ENCODE results near the gene PRSS33.

PRSS33 gene

DNA sequence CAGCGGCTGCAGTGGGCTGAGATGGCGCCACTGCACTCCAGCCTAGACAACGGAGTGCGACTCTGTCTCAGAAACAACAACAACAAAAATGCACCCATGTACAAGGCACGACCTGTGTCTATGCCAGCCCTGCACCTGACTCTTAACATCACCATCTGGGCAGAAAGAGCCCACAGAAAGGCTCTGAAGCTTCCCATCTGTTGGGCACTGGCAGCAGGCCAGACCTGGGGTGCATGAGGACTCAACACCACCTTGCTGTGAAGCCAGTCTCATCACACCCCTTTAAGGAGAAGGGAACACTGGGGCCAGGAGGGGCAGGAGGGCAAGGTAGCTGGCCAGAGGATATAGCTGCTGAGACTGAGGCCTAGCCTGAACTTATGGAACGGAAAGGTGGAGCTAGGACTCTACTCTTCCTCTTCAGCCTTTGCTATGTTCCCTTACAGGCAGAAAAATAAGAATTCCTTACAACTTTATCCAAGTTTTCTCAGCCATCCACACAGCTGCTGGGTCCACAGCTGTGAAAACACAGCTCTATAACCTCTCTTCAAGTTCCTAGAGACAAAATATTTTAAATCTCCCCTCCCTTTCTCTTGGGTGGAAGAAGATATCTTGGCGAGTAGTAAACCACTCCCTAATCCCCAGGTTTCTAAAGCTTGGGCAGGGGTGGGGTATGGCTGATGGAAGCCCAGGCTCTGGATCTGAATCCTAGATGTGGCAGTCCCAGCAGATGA lies 13.0 kb downstream of the PRSS33 start:
- TF ChIP-seq, protein P1, sequence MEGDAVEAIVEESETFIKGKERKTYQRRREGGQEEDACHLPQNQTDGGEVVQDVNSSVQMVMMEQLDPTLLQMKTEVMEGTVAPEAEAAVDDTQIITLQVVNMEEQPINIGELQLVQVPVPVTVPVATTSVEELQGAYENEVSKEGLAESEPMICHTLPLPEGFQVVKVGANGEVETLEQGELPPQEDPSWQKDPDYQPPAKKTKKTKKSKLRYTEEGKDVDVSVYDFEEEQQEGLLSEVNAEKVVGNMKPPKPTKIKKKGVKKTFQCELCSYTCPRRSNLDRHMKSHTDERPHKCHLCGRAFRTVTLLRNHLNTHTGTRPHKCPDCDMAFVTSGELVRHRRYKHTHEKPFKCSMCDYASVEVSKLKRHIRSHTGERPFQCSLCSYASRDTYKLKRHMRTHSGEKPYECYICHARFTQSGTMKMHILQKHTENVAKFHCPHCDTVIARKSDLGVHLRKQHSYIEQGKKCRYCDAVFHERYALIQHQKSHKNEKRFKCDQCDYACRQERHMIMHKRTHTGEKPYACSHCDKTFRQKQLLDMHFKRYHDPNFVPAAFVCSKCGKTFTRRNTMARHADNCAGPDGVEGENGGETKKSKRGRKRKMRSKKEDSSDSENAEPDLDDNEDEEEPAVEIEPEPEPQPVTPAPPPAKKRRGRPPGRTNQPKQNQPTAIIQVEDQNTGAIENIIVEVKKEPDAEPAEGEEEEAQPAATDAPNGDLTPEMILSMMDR (IDR thresholded peaks at IDR 0.05; ENCODE audit: borderline replicate concordance, control extremely low read depth, extremely low read depth, insufficient read depth, missing control alignments) = no peak
- no peak for DNase-seq (ENCODE audit: low spot score)
- in situ Hi-C loops (cut with MboI; ENCODE audit: low sequenced_read_pairs, unreplicated experiment) = no loop called here

DNA sequence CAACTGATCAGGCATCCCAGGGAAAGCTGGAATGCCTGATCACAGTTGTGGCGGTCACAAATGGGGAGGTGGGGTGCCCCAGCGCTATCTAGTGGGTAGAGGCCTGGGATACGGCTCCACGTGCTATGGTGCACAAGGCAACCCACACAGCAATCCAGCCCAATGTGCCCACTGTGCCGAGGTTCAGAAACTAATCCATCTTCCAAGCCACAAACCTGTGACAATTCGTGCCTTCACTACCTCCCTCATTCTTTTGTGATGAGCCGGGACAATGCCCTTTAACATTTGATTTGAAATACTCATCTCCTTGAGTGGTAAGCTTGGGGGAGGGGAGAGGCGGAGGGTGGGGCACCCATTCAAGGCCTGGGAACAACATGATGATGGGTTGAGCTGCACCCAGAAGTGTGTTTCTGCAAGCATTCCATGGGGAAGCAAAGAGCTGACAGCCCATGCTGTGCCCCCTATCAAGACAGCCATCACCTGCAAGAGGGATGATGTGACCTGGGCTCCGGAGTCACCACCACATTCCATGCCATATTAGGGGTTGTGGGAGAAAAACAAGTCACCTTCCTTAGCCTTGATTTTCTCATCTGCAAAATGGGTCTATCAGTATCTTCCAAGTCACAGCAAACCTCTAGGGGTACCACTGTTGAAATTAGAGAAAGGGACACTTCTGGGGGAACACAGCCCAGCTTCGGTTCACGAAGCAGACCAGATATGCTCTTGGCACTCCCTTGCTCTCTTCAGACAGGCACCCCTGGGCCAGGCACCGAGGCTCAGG lies 14.0 kb downstream of the PRSS33 start:
- DNase-seq (ENCODE audit: low spot score) = no peak
- in situ Hi-C loops (cut with MboI; ENCODE audit: low sequenced_read_pairs, unreplicated experiment) = no loop called here
- TF ChIP-seq, protein P1 (IDR thresholded peaks at IDR 0.05; ENCODE audit: borderline replicate concordance, control extremely low read depth, extremely low read depth, insufficient read depth, missing control alignments) = no peak

DNA sequence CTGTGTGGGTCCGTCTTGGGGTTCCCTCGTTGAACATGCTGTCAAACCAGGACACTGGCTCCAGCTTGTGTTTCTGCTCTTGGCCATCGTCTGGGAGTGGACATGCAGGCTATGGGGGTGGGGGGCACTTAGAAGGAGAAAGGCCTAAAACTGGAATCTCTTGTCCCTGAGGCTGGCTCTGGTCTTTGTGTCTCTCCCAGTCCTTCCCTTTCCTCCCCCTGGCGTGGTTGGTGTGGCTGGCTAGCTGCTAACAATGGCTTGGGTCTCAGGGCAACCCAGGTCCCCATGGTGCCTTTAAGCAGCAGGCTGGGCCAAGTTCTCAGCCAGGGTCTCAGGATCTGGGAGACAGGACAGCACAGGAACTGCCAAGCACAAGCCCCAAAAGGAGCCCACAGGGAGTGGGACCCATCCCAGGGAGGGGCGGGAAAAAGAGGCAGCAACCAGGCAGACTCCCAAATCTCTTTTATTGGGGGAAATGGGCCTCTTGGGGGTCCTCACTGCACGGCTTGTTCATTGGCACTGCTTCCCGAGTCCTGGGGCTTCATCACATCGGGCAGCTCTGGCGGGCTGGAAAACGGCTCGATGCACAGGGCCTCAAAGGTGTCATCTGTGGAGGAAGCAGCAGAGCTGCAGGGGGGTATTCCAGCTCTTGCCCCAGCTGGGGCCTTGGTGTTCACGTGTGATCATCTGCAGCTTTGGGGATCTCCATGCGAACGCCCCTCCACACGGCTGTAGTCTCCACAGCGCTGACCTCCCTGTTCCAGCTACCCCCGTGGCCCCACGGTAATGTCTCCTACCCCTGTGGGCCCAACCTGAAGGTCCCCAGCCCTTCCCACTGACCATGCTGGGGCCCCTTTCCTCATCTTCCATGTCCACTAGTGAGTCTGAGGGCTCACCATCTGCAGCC lies 15.6 kb downstream of the PRSS33 start:
- in situ Hi-C loops (cut with MboI; ENCODE audit: low sequenced_read_pairs, unreplicated experiment) = no loop called here
- DNase-seq (ENCODE audit: low spot score) = no peak
- TF ChIP-seq, protein P1 (IDR thresholded peaks at IDR 0.05; ENCODE audit: borderline replicate concordance, control extremely low read depth, extremely low read depth, insufficient read depth, missing control alignments) = no peak

GRCh38 chr16:2770057-2770951 lies 17.1 kb downstream of the PRSS33 start:
- TF ChIP-seq, protein P1 (IDR thresholded peaks at IDR 0.05; ENCODE audit: borderline replicate concordance, control extremely low read depth, extremely low read depth, insufficient read depth, missing control alignments) = peak; percentile 15
- no peak for DNase-seq (ENCODE audit: low spot score)
- in situ Hi-C loops (cut with MboI; ENCODE audit: low sequenced_read_pairs, unreplicated experiment) = no loop called here

DNA sequence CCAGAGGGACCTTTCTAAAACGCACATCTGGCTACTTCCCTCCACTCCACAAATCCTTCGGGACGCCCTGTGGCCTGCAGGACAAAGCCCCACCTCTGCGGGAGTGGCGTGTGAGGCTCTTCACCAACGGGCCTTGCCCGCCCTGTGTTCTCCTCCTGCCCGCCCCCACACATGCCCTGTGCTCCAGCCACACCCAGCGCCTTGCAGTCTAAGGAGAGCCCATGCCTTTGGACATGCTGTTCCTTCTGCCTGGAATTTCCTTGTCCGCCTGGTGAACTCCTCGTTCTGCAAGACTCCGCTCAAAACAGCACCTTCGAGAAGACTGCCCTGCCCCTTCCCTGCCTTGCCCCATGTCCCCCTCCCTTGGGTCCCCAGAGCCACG lies 17.7 kb downstream of the PRSS33 start:
- in situ Hi-C loops (cut with MboI; ENCODE audit: low sequenced_read_pairs, unreplicated experiment) = no loop called here
- DNase-seq (ENCODE audit: low spot score) = no peak
- TF ChIP-seq, protein P1 (IDR thresholded peaks at IDR 0.05; ENCODE audit: borderline replicate concordance, control extremely low read depth, extremely low read depth, insufficient read depth, missing control alignments) = no peak

Measured in GM13976 (cell line).